Astrocyte (in vitro differentiated cells and primary cell): ENCODE data around the gene MKNK1. TPM values are rescaled to one million over a fixed set of nuclear protein-coding genes. Genes with fewer than 3 reads are reported as not detected.
A peak's percentile ranks its signal among the peaks of the same experiment; 100 is the strongest.

ENCODE experiments used
- DNase-seq: peaks from one replicate; pipeline ENCODE4 v3.0.0-alpha.2; 2010; ENCODE audit warnings: low read depth
- FAIRE-seq: peaks from 2 replicates; lab custom pipeline; 2011; peaks lifted over from hg19 to GRCh38; lab: Jason Lieb, UNC
- H2AFZ ChIP-seq: 2 replicates; pipeline ENCODE4 v1.6.0; 2012; ENCODE audit warnings: low read depth, low read length, inconsistent platforms
- H3K27ac ChIP-seq: 2 replicates; pipeline ENCODE4 v1.5.1; 2011; ENCODE audit warnings: low read depth, low read length, inconsistent platforms
- H3K27me3 ChIP-seq: 2 replicates; pipeline ENCODE4 v1.6.0; 2011; ENCODE audit warnings: low read length, inconsistent platforms; ENCODE audit not compliant: insufficient read depth
- H3K36me3 ChIP-seq: 2 replicates; pipeline ENCODE4 v1.5.1; 2011; ENCODE audit warnings: low read length, inconsistent platforms; ENCODE audit not compliant: insufficient read depth
- H3K4me1 ChIP-seq: 2 replicates; pipeline ENCODE4 v1.5.1; 2011; ENCODE audit warnings: low read length, inconsistent platforms; ENCODE audit not compliant: insufficient read depth
- H3K4me2 ChIP-seq: 2 replicates; pipeline ENCODE4 v1.6.0; 2012; ENCODE audit warnings: low read length, inconsistent platforms
- H3K4me3 ChIP-seq: 2 replicates; pipeline ENCODE4 v1.5.1; 2011; ENCODE audit warnings: low read depth, mild to moderate bottlenecking, low read length, inconsistent platforms; ENCODE audit not compliant: insufficient read depth
- H3K79me2 ChIP-seq: 2 replicates; pipeline ENCODE4 v1.6.0; 2012; ENCODE audit warnings: mild to moderate bottlenecking, low read length, inconsistent platforms; ENCODE audit not compliant: insufficient read depth
- H3K9ac ChIP-seq: 2 replicates; pipeline ENCODE4 v1.6.0; 2012; ENCODE audit warnings: mild to moderate bottlenecking, low read length, inconsistent platforms
- H3K9me3 ChIP-seq: 2 replicates; pipeline ENCODE4 v1.5.1; 2012; ENCODE audit warnings: low read depth, mild to moderate bottlenecking, low read length, inconsistent platforms; ENCODE audit not compliant: insufficient read depth
- H4K20me1 ChIP-seq: 2 replicates; pipeline ENCODE4 v1.6.0; 2012; ENCODE audit warnings: low read length, inconsistent platforms; ENCODE audit not compliant: insufficient read depth
- H3K27ac Mint-ChIP-seq: one replicate; pipeline ENCODE4 v1.8.0; 2021; ENCODE audit warnings: mild to moderate bottlenecking, mixed read lengths; ENCODE audit not compliant: unreplicated experiment
- H3K27me3 Mint-ChIP-seq: one replicate; pipeline ENCODE4 v1.8.0; 2021; ENCODE audit warnings: low read depth, mixed read lengths; ENCODE audit not compliant: unreplicated experiment
- H3K36me3 Mint-ChIP-seq: one replicate; pipeline ENCODE4 v1.8.0; 2021; ENCODE audit warnings: low read depth, mixed read lengths; ENCODE audit not compliant: unreplicated experiment
- H3K4me1 Mint-ChIP-seq: one replicate; pipeline ENCODE4 v1.8.0; 2021; ENCODE audit warnings: low read depth, mixed read lengths; ENCODE audit not compliant: unreplicated experiment
- H3K4me3 Mint-ChIP-seq: one replicate; pipeline ENCODE4 v1.8.0; 2021; ENCODE audit warnings: mild to moderate bottlenecking, moderate library complexity, mixed read lengths; ENCODE audit not compliant: unreplicated experiment
- H3K9me3 Mint-ChIP-seq: one replicate; pipeline ENCODE4 v1.8.0; 2021; ENCODE audit warnings: mild to moderate bottlenecking, mixed read lengths; ENCODE audit not compliant: unreplicated experiment
- CTCF ChIP-seq: IDR thresholded peaks from 2 replicates; pipeline ENCODE4 v1.5.1; 2011; ENCODE audit warnings: low read depth, mild to moderate bottlenecking, inconsistent platforms, low read length, moderate library complexity; ENCODE audit not compliant: insufficient read depth
- EZH2 ChIP-seq: IDR thresholded peaks from 2 replicates; pipeline ENCODE4 v1.6.1; 2012; ENCODE audit warnings: mild to moderate bottlenecking, low read length, inconsistent platforms; ENCODE audit not compliant: insufficient read depth
- total RNA-seq: library from RNA; stranded (reverse); gene quantifications from 2 replicates; pipeline ENCODE4 v1.2.1, GENCODE V29; 2021

MKNK1 gene
- total RNA-seq, 1 donor from 2014 or later: 26.9 TPM

- no peaks in the 10 kb centered on the region for H3K27me3 Mint-ChIP-seq
- no peak for DNase-seq
- no peaks in the 10 kb centered on the region for H3K4me1 Mint-ChIP-seq
- H3K9ac ChIP-seq: no peak overlapping the region
- no peak for TF ChIP-seq EZH2
- TF ChIP-seq CTCF: no peak
- no peak overlapping the region for H3K27ac ChIP-seq
- H3K27me3 ChIP-seq: no peaks in the 10 kb centered on the region
- H3K79me2 ChIP-seq: no peaks in the 10 kb centered on the region
- peaks cover 21% of the 10 kb centered on the region for H3K36me3 Mint-ChIP-seq
- no peak overlapping the region for H2AFZ ChIP-seq
- peaks cover 3% of the 10 kb centered on the region for H3K36me3 ChIP-seq
- no peaks in the 10 kb centered on the region for H4K20me1 ChIP-seq
- no peak overlapping the region for H3K27ac Mint-ChIP-seq
- H3K4me3 Mint-ChIP-seq: no peak overlapping the region
- no peak overlapping the region for H3K4me2 ChIP-seq
- H3K4me3 ChIP-seq: no peak overlapping the region
- H3K9me3 ChIP-seq: no peaks in the 10 kb centered on the region
- no peak for FAIRE-seq
- H3K4me1 ChIP-seq: no peaks in the 10 kb centered on the region
- no peaks in the 10 kb centered on the region for H3K9me3 Mint-ChIP-seq
Observed at GRCh38 chr1:46575300-46575699, 28.8 kb downstream of the MKNK1 start.

GRCh38 chr1:46571691-46572225 lies 32.3 kb downstream of the MKNK1 start:
- no peak overlapping the region for H3K4me3 ChIP-seq
- no peaks in the 10 kb centered on the region for H3K27me3 Mint-ChIP-seq
- H3K9ac ChIP-seq: no peak overlapping the region
- no peaks in the 10 kb centered on the region for H3K79me2 ChIP-seq
- peaks cover 11% of the 10 kb centered on the region for H3K36me3 Mint-ChIP-seq
- DNase-seq (no peak), FAIRE-seq (no peak)
- no peaks in the 10 kb centered on the region for H3K27me3 ChIP-seq
- H3K27ac Mint-ChIP-seq: no peak overlapping the region
- H3K4me1 ChIP-seq: no peaks in the 10 kb centered on the region
- no peak for TF ChIP-seq EZH2
- no peak for TF ChIP-seq CTCF
- H3K4me2 ChIP-seq: no peak overlapping the region
- H3K27ac ChIP-seq: no peak overlapping the region
- H3K4me1 Mint-ChIP-seq: no peaks in the 10 kb centered on the region
- H3K4me3 Mint-ChIP-seq: no peak overlapping the region
- no peaks in the 10 kb centered on the region for H4K20me1 ChIP-seq
- H3K9me3 Mint-ChIP-seq: no peaks in the 10 kb centered on the region
- no peak overlapping the region for H2AFZ ChIP-seq
- H3K9me3 ChIP-seq: no peaks in the 10 kb centered on the region
- no peaks in the 10 kb centered on the region for H3K36me3 ChIP-seq

GRCh38 chr1:46569884-46570725 lies 34.0 kb downstream of the MKNK1 start:
- Histone ChIP-seq H2AFZ (no peak overlapping the region), H3K27ac (no peak overlapping the region), H3K4me1 (no peaks in the 10 kb centered on the region), H3K79me2 (no peaks in the 10 kb centered on the region), H4K20me1 (no peaks in the 10 kb centered on the region), H3K4me3 (no peak overlapping the region), H3K9me3 (no peaks in the 10 kb centered on the region), H3K36me3 (no peaks in the 10 kb centered on the region), H3K27me3 (no peaks in the 10 kb centered on the region), H3K9ac (no peak overlapping the region), H3K4me2 (no peak overlapping the region)
- no peak for FAIRE-seq
- Mint-ChIP-seq H3K4me1 (no peaks in the 10 kb centered on the region), H3K27me3 (no peaks in the 10 kb centered on the region), H3K4me3 (no peak overlapping the region), H3K27ac (no peak overlapping the region), H3K9me3 (no peaks in the 10 kb centered on the region), H3K36me3 (peaks cover 16% of the 10 kb centered on the region)
- TF ChIP-seq CTCF (no peak), EZH2 (no peak)
- peak; percentile 16 for DNase-seq
